Astrocyte of the hippocampus (primary cell): ENCODE measurements around the gene CELF2.
A peak's percentile ranks its signal among the peaks of the same experiment; 100 is the strongest.

Source experiments
- DNase-seq: peaks from one replicate; pipeline ENCODE4 v3.0.0; 2011; ENCODE audit warnings: low read depth, low spot score

CELF2 gene

GRCh38 chr10:11223081-11223480 is 205.4 kb downstream of the CELF2 start:
- no peak for DNase-seq

- DNase-seq = no peak
Measured at GRCh38 chr10:11223507-11224140, 206.0 kb downstream of the CELF2 start.

- no peak for DNase-seq
Measured at GRCh38 chr10:11224321-11224720, 206.6 kb downstream of the CELF2 start.

- DNase-seq = no peak
Measured at GRCh38 chr10:11224792-11225416, 207.2 kb downstream of the CELF2 start.

GRCh38 chr10:11225935-11226334 is 208.3 kb downstream of the CELF2 start:
- DNase-seq = no peak

- DNase-seq = no peak
Measured at GRCh38 chr10:11227103-11227502, 209.4 kb downstream of the CELF2 start.

GRCh38 chr10:11229893-11230292 is 212.2 kb downstream of the CELF2 start:
- no peak for DNase-seq

GRCh38 chr10:11230498-11231167 is 213.0 kb downstream of the CELF2 start:
- DNase-seq = no peak

GRCh38 chr10:11231285-11231684 is 213.6 kb downstream of the CELF2 start:
- DNase-seq = no peak

- DNase-seq = no peak
Measured at GRCh38 chr10:11232222-11232961, 214.7 kb downstream of the CELF2 start.

- DNase-seq = peak; percentile 25
Measured at GRCh38 chr10:11234857-11235531, 217.3 kb downstream of the CELF2 start.

GRCh38 chr10:11235771-11236170 is 218.1 kb downstream of the CELF2 start:
- no peak for DNase-seq

- peak; percentile 26 for DNase-seq
Measured at GRCh38 chr10:11236234-11236633, 218.6 kb downstream of the CELF2 start.

GRCh38 chr10:11237571-11237970 is 219.9 kb downstream of the CELF2 start:
- no peak for DNase-seq

- DNase-seq = no peak
Measured at GRCh38 chr10:11238893-11239292, 221.2 kb downstream of the CELF2 start.

GRCh38 chr10:11240641-11241040 is 223.0 kb downstream of the CELF2 start:
- DNase-seq = no peak

- peak; percentile 58 for DNase-seq
Measured at GRCh38 chr10:11242443-11243387, 225.0 kb downstream of the CELF2 start.

- DNase-seq = peak; percentile 45
Measured at GRCh38 chr10:11243425-11244222, 226.0 kb downstream of the CELF2 start.

GRCh38 chr10:11245095-11245479 is 227.4 kb downstream of the CELF2 start:
- DNase-seq = no peak

- no peak for DNase-seq
Measured at GRCh38 chr10:11245510-11245909, 227.8 kb downstream of the CELF2 start.
